Panc1 (cell line): ENCODE measurements around the gene ARMC2. TPM values are rescaled to one million over a fixed set of nuclear protein-coding genes. Genes with fewer than 3 reads are reported as not detected.
"Not testable (repeated sequence)": the region's sequence is repeated elsewhere in the genome, so short reads cannot be mapped to it uniquely, and the experiment has no call there.

Experiments used
- ATAC-seq: fragments of 200-7000 bp; cut with Tn5 transposase; 2 replicates; pipeline ENCODE4 v1.9.1; 2020; ENCODE audit warnings: mild to moderate bottlenecking, moderate library complexity
- BruUV-seq: library from RNA; stranded (reverse); fragments of 400-500 nt; replicated peaks from 2 replicates; lab custom pipeline; 2021; lab: Mats Ljungman, UMichigan
- CTCF ChIA-PET: fragments of 300-600 bp; sonication (Branson Sonifier 250); formaldehyde crosslinking; loops from one replicate; lab custom pipeline; 2022; ENCODE audit warnings: antibody characterized with exemption; lab: Charles Lee
- POLR2A ChIA-PET: fragments of 300-600 bp; sonication (Branson Sonifier 250); formaldehyde crosslinking; loops from one replicate; lab custom pipeline; 2022; ENCODE audit warnings: antibody characterized with exemption; lab: Charles Lee
- DNase-seq: peaks from one replicate; pipeline ENCODE4 v3.0.0-alpha.2; 2010; ENCODE audit warnings: low read depth, low spot score
- H3K27ac ChIP-seq: 2 replicates; pipeline ENCODE4 v1.5.1; 2011; ENCODE audit warnings: mild to moderate bottlenecking, low read length, inconsistent platforms
- H3K27me3 ChIP-seq: fragments of 200-500 bp; sonication (Bioruptor generic); 2 replicates; pipeline ENCODE4 v1.6.0; 2014; ENCODE audit warnings: low read length, inconsistent platforms; ENCODE audit not compliant: control insufficient read depth, insufficient read depth
- H3K36me3 ChIP-seq: fragments of 200-500 bp; sonication (Bioruptor generic); 2 replicates; pipeline ENCODE4 v1.5.1; 2014; ENCODE audit warnings: inconsistent platforms, mild to moderate bottlenecking, low read length, moderate library complexity; ENCODE audit not compliant: control insufficient read depth, insufficient read depth
- H3K4me1 ChIP-seq: 2 replicates; pipeline ENCODE4 v1.5.1; 2011; ENCODE audit warnings: inconsistent platforms, mild to moderate bottlenecking, low read length, moderate library complexity; ENCODE audit not compliant: control insufficient read depth, insufficient read depth
- H3K4me3 ChIP-seq, 2 experiments: 2 replicates each; pipeline ENCODE4 v1.5.1; 2011 to 2012; ENCODE audit warnings: low read depth in 2 of 2, low read length in 2 of 2, mild to moderate bottlenecking in 2 of 2, inconsistent platforms in 1 of 2, moderate library complexity in 1 of 2
- H3K9me3 ChIP-seq: fragments of 200-500 bp; sonication (Bioruptor generic); 2 replicates; pipeline ENCODE4 v1.5.1; 2014; ENCODE audit warnings: low read depth, mild to moderate bottlenecking, inconsistent platforms, low read length, moderate library complexity; ENCODE audit not compliant: control insufficient read depth, insufficient read depth
- CTCF ChIP-seq: fragments of 450-650 bp; IDR thresholded peaks from 2 replicates; pipeline ENCODE4 v1.5.1; 2017; ENCODE audit warnings: mild to moderate bottlenecking
- POLR2AphosphoS5 ChIP-seq: IDR thresholded peaks from 2 replicates; pipeline ENCODE4 v1.6.1; 2012; ENCODE audit warnings: mild to moderate bottlenecking, low read depth, low read length, moderate library complexity
- REST ChIP-seq, 2 experiments: IDR thresholded peaks; 2 replicates each; pipeline ENCODE4 v1.6.1; 2011 to 2012; ENCODE audit warnings: low read depth in 2 of 2, control low read depth in 1 of 2, low read length in 1 of 2, mild to moderate bottlenecking in 1 of 2, moderate library complexity in 1 of 2; ENCODE audit not compliant: insufficient read depth in 1 of 2
- SIN3A ChIP-seq: IDR thresholded peaks from 2 replicates; pipeline ENCODE4 v1.6.1; 2012; ENCODE audit warnings: low read depth, mild to moderate bottlenecking, low read length, moderate library complexity, borderline replicate concordance; ENCODE audit not compliant: insufficient read depth
- TCF7L2 ChIP-seq: IDR thresholded peaks from 2 replicates; pipeline ENCODE4 v1.6.1; 2011; ENCODE audit warnings: mild to moderate bottlenecking, low read depth, low read length, inconsistent platforms
- in situ Hi-C: cut with HindIII; loops from 2 replicates; pipeline ENCODE4 v1.10.0; 2016; ENCODE audit warnings: low sequenced_read_pairs, low pct_unique_long_range_greater_than_20kb
- intact Hi-C: fragments of 100-400 bp; cut with micrococcal nuclease; formaldehyde crosslinking; loops from one replicate; pipeline ENCODE4 v1.10.0; 2022; ENCODE audit not compliant: unreplicated experiment
- total RNA-seq: library from RNA; stranded (reverse); gene quantifications from one replicate; pipeline ENCODE4 v1.2.1, GENCODE V29; 2021; ENCODE audit not compliant: unreplicated experiment

Gene ARMC2
- total RNA-seq, 1 experiment from 2014 or later: 9.3 TPM

- no peak overlapping the region for H3K4me3 ChIP-seq
- no peaks in the 10 kb centered on the region for H3K9me3 ChIP-seq
- DNase-seq (no peak), ATAC-seq (no peak)
- no peaks in the 10 kb centered on the region for H3K4me1 ChIP-seq
- BruUV-seq: no TSS peak
- H3K27me3 ChIP-seq: no peaks in the 10 kb centered on the region
- ChIA-PET CTCF (no interaction called here), POLR2A (interaction anchor here (0.7 kb wide), 1 partner anchor 215 kb away, joined by 3 read pairs; no protein-coding TSS in a partner anchor)
- H3K27ac ChIP-seq: no peak overlapping the region
- no peaks in the 10 kb centered on the region for H3K36me3 ChIP-seq
- in situ Hi-C loops (no loop called here), intact Hi-C loops (no loop called here)
- no peak for TF ChIP-seq CTCF
These were observed 126.0 kb downstream of the ARMC2 start for GRCh38 chr6:108974201-108974600.

- in situ Hi-C loops, CTCF ChIA-PET, H3K4me1 ChIP-seq, H3K36me3 ChIP-seq, intact Hi-C loops, BruUV-seq, H3K27me3 ChIP-seq, ATAC-seq, H3K9me3 ChIP-seq, H3K4me3 ChIP-seq, H3K27ac ChIP-seq, DNase-seq, POLR2A ChIA-PET: not testable (repeated sequence)
These were observed 130.4 kb downstream of the ARMC2 start for GRCh38 chr6:108978638-108979037.

GRCh38 chr6:108982154-108983113 is 134.2 kb downstream of the ARMC2 start:
- ATAC-seq (no peak), DNase-seq (no peak)
- Histone ChIP-seq H3K4me1 (no peaks in the 10 kb centered on the region), H3K27me3 (no peaks in the 10 kb centered on the region), H3K9me3 (no peaks in the 10 kb centered on the region), H3K36me3 (no peaks in the 10 kb centered on the region), H3K4me3 (no peak overlapping the region), H3K27ac (no peak overlapping the region)
- no TSS peak for BruUV-seq
- intact Hi-C loops (no loop called here), in situ Hi-C loops (no loop called here)
- no peak for TF ChIP-seq TCF7L2
- no peak for TF ChIP-seq POLR2AphosphoS5
- TF ChIP-seq REST (IDR thresholded peaks at IDR 0.05; ENCODE audit: insufficient read depth in 1 of 2, low read depth in 2 of 2, low read length in 1 of 2): no peak
- TF ChIP-seq SIN3A: no peak
- no peak for TF ChIP-seq CTCF
- ChIA-PET POLR2A (interaction anchor here (0.7 kb wide), 1 partner anchor 112 kb away, joined by 4 read pairs; no protein-coding TSS in a partner anchor), CTCF (interaction anchor here (0.7 kb wide), 1 partner anchor 311 kb away, joined by 4 read pairs; no protein-coding TSS in a partner anchor)
